GM23338 (cell line): ENCODE measurements around the gene PTBP2. TPM values are rescaled to one million over a fixed set of nuclear protein-coding genes. Genes with fewer than 3 reads are reported as not detected.

ENCODE experiments used
- ATAC-seq: fragments of 200-7000 bp; cut with Tn5 transposase; 3 replicates; pipeline ENCODE4 v1.9.1; 2020
- DNase-seq: peaks from one replicate; pipeline ENCODE4 v3.0.0-alpha.2; 2015; ENCODE audit warnings: low spot score
- H2AFZ ChIP-seq: fragments of 200-600 bp; sonication (generic); 2 replicates; pipeline ENCODE4 v1.8.0; 2016; ENCODE audit warnings: antibody characterized with exemption, mild to moderate bottlenecking, moderate library complexity
- H3F3A ChIP-seq: fragments of 200-600 bp; sonication (generic); replicated peaks from 2 replicates; pipeline ENCODE4 v1.8.0; 2017; ENCODE audit warnings: antibody characterized with exemption, mixed run types, low read depth
- H3K27ac ChIP-seq: fragments of 200-600 bp; sonication (generic); 2 replicates; pipeline ENCODE4 v1.6.1; 2016; ENCODE audit warnings: low read depth
- H3K27me3 ChIP-seq: fragments of 200-600 bp; sonication (generic); 2 replicates; pipeline ENCODE4 v1.8.0; 2016; ENCODE audit warnings: mild to moderate bottlenecking, mixed run types, moderate library complexity; ENCODE audit not compliant: insufficient read depth
- H3K36me3 ChIP-seq: fragments of 200-600 bp; sonication (generic); 2 replicates; pipeline ENCODE4 v1.8.0; 2016; ENCODE audit warnings: mild to moderate bottlenecking; ENCODE audit not compliant: insufficient read depth
- H3K4me1 ChIP-seq: fragments of 200-600 bp; sonication (generic); 2 replicates; pipeline ENCODE4 v1.8.0; 2016; ENCODE audit warnings: mild to moderate bottlenecking, moderate library complexity; ENCODE audit not compliant: insufficient read depth
- H3K4me2 ChIP-seq: fragments of 200-600 bp; sonication (generic); 2 replicates; pipeline ENCODE4 v1.7.1; 2017; ENCODE audit warnings: mixed run types
- H3K4me3 ChIP-seq: fragments of 200-600 bp; sonication (generic); 2 replicates; pipeline ENCODE4 v1.6.1; 2016; ENCODE audit warnings: mixed run types
- H3K79me2 ChIP-seq: fragments of 200-600 bp; sonication (generic); replicated peaks from 2 replicates; pipeline ENCODE4 v1.8.0; 2017; ENCODE audit warnings: mild to moderate bottlenecking; ENCODE audit not compliant: insufficient read depth
- H3K9me2 ChIP-seq: fragments of 200-600 bp; sonication (generic); 2 replicates; pipeline ENCODE4 v1.8.0; 2017; ENCODE audit not compliant: insufficient read depth
- H4K20me1 ChIP-seq: fragments of 200-600 bp; sonication (generic); replicated peaks from 2 replicates; pipeline ENCODE4 v1.8.0; 2017; ENCODE audit warnings: mild to moderate bottlenecking; ENCODE audit not compliant: insufficient read depth
- H3K27ac Mint-ChIP-seq: 2 replicates; pipeline ENCODE4 v1.8.0; 2020; ENCODE audit warnings: inconsistent platforms, mild to moderate bottlenecking, moderate library complexity, mixed read lengths
- H3K27me3 Mint-ChIP-seq: 3 replicates; pipeline ENCODE4 v1.8.0; 2022; ENCODE audit warnings: low read depth, mild to moderate bottlenecking, moderate library complexity, mixed read lengths, inconsistent platforms; ENCODE audit not compliant: insufficient read depth, poor library complexity
- H3K36me3 Mint-ChIP-seq: 3 replicates; pipeline ENCODE4 v1.8.0; 2021; ENCODE audit warnings: low read depth, mild to moderate bottlenecking, inconsistent platforms, moderate library complexity, mixed read lengths
- H3K4me1 Mint-ChIP-seq: 3 replicates; pipeline ENCODE4 v1.8.0; 2020; ENCODE audit warnings: mild to moderate bottlenecking, inconsistent platforms, mixed read lengths
- H3K4me3 Mint-ChIP-seq: 3 replicates; pipeline ENCODE4 v1.8.0; 2021; ENCODE audit warnings: moderate library complexity, mild to moderate bottlenecking, inconsistent platforms, mixed read lengths
- H3K9me3 Mint-ChIP-seq: 3 replicates; pipeline ENCODE4 v1.8.0; 2020; ENCODE audit warnings: moderate library complexity, mild to moderate bottlenecking, inconsistent platforms, mixed read lengths
- CREB1 ChIP-seq: fragments of 250-450 bp; sonication (Bioruptor Pico); IDR thresholded peaks from 2 replicates; pipeline ENCODE4 v1.5.0; 2020; ENCODE audit warnings: low read depth, mild to moderate bottlenecking, moderate library complexity
- EZH2 ChIP-seq: fragments of 200-600 bp; sonication (generic); IDR thresholded peaks from one replicate; pipeline ENCODE4 v1.8.0; 2017; ENCODE audit warnings: antibody characterized with exemption, mild to moderate bottlenecking, low read depth; ENCODE audit not compliant: unreplicated experiment
- EZH2phosphoT487 ChIP-seq: fragments of 200-600 bp; sonication (generic); IDR thresholded peaks from one replicate; pipeline ENCODE4 v1.8.1; 2018; ENCODE audit warnings: antibody characterized with exemption; ENCODE audit not compliant: unreplicated experiment
- JUNB ChIP-seq: IDR thresholded peaks from one replicate; pipeline ENCODE4 v1.6.1; 2016; ENCODE audit warnings: antibody characterized with exemption; ENCODE audit not compliant: unreplicated experiment
- NANOG ChIP-seq: IDR thresholded peaks from 2 replicates; pipeline ENCODE4 v1.6.1; 2016; ENCODE audit warnings: antibody characterized with exemption, borderline replicate concordance
- POLR2AphosphoS5 ChIP-seq: IDR thresholded peaks from 2 replicates; pipeline ENCODE4 v1.6.1; 2016; ENCODE audit warnings: antibody characterized with exemption, low read depth
- STAT1 ChIP-seq: IDR thresholded peaks from one replicate; pipeline ENCODE4 v1.6.1; 2016; ENCODE audit warnings: antibody characterized with exemption; ENCODE audit not compliant: unreplicated experiment
- ZNF114 ChIP-seq: fragments of 250-450 bp; sonication (Bioruptor Pico); IDR thresholded peaks from 2 replicates; pipeline ENCODE4 v1.5.0; 2020; ENCODE audit warnings: mild to moderate bottlenecking, moderate library complexity
- ZNF331 ChIP-seq: fragments of 250-450 bp; sonication (Bioruptor Pico); IDR thresholded peaks from 2 replicates; pipeline ENCODE4 v1.5.0; 2020; ENCODE audit warnings: low read depth, mild to moderate bottlenecking, moderate library complexity
- ZNF462 ChIP-seq: fragments of 250-450 bp; sonication (Bioruptor Pico); IDR thresholded peaks from 2 replicates; pipeline ENCODE4 v1.5.0; 2020; ENCODE audit warnings: mild to moderate bottlenecking, moderate library complexity
- polyA plus RNA-seq: library from polyadenylated mRNA; unstranded; fragments of >200 nt; fragmentation: Nextera tagmentation; extraction: Ambion mirVana; gene quantifications from 2 replicates; pipeline ENCODE4 v1.2.1, GENCODE V29; 2016
- total RNA-seq: library from RNA; depleted of rRNA; stranded (reverse); fragments of >200 nt; shearing (Covaris generic); gene quantifications from 2 replicates; pipeline ENCODE4 v1.2.3, GENCODE V29; 2014
- TF ChIP-seq, protein P1 (sequence below): IDR thresholded peaks from one replicate; pipeline ENCODE4 v1.6.1; 2018; ENCODE audit warnings: antibody characterized with exemption; ENCODE audit not compliant: unreplicated experiment
- TF ChIP-seq, protein P2 (sequence below), 2 experiments: fragments of 200-600 bp in 1 of 2; sonication (generic) in 1 of 2; conservative IDR thresholded peaks; 2 replicates each; pipeline versions ENCODE4 v1.5.1 to v1.6.1; 2016 to 2017; ENCODE audit warnings: antibody characterized with exemption in 2 of 2, low read depth in 2 of 2, mild to moderate bottlenecking in 2 of 2, moderate library complexity in 1 of 2
- TF ChIP-seq, protein P3 (sequence below): IDR thresholded peaks from 2 replicates; pipeline ENCODE4 v1.6.1; 2016; ENCODE audit warnings: antibody characterized with exemption

The PTBP2 gene
- total and polyA plus RNA-seq, 2 experiments from 2014 or later, result 50.2 to 108 TPM

DNA sequence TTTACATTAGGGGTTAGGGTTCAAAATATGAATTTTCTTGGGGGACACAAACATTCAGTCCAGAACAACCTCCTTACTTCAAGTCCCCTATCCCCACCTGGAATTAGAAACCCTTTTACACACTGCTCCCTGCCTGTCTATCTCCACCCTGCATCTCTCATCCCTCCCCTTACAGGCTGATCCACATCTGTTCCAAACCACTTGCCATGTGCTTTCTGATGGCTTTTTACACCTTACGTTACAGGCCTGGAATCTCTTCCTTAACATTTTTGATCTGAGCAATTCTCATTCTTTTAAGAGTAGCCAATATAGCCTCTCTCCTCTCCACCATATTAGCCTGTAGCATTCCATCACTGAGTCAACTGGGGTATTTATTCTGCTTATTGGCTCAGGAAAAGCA is 122.0 kb downstream of the PTBP2 start:
- Mint-ChIP-seq H3K36me3 (peaks cover 3% of the 10 kb centered on the region; the same call in 1 of the 3 replicates), H3K9me3 (no peaks in the 10 kb centered on the region; the same call in 1 of the 3 replicates), H3K4me3 (no peak overlapping the region), H3K27me3 (no peaks in the 10 kb centered on the region), H3K4me1 (peaks cover 2% of the 10 kb centered on the region), H3K27ac (no peak overlapping the region)
- Histone ChIP-seq H3K9me2 (peaks cover 4% of the 10 kb centered on the region; the same call in 1 of the 2 replicates), H3K4me1 (no peaks in the 10 kb centered on the region), H3F3A (no peaks in the 10 kb centered on the region), H3K4me3 (no peak overlapping the region), H4K20me1 (no peaks in the 10 kb centered on the region), H3K36me3 (no peaks in the 10 kb centered on the region), H2AFZ (peak overlapping the region; percentile 23; the same call in 1 of the 2 replicates), H3K27me3 (no peaks in the 10 kb centered on the region), H3K4me2 (no peak overlapping the region), H3K79me2 (no peaks in the 10 kb centered on the region), H3K27ac (no peak overlapping the region)
- DNase-seq (no peak), ATAC-seq (no peak)
- TF ChIP-seq NANOG, result no peak
- TF ChIP-seq, protein P1, sequence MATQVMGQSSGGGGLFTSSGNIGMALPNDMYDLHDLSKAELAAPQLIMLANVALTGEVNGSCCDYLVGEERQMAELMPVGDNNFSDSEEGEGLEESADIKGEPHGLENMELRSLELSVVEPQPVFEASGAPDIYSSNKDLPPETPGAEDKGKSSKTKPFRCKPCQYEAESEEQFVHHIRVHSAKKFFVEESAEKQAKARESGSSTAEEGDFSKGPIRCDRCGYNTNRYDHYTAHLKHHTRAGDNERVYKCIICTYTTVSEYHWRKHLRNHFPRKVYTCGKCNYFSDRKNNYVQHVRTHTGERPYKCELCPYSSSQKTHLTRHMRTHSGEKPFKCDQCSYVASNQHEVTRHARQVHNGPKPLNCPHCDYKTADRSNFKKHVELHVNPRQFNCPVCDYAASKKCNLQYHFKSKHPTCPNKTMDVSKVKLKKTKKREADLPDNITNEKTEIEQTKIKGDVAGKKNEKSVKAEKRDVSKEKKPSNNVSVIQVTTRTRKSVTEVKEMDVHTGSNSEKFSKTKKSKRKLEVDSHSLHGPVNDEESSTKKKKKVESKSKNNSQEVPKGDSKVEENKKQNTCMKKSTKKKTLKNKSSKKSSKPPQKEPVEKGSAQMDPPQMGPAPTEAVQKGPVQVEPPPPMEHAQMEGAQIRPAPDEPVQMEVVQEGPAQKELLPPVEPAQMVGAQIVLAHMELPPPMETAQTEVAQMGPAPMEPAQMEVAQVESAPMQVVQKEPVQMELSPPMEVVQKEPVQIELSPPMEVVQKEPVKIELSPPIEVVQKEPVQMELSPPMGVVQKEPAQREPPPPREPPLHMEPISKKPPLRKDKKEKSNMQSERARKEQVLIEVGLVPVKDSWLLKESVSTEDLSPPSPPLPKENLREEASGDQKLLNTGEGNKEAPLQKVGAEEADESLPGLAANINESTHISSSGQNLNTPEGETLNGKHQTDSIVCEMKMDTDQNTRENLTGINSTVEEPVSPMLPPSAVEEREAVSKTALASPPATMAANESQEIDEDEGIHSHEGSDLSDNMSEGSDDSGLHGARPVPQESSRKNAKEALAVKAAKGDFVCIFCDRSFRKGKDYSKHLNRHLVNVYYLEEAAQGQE, result no peak
- TF ChIP-seq ZNF462, result no peak
- no peak for TF ChIP-seq EZH2
- TF ChIP-seq JUNB, result no peak
- TF ChIP-seq ZNF331 (CRISPR knock-in tag), result no peak
- no peak for TF ChIP-seq STAT1
- TF ChIP-seq CREB1 (CRISPR knock-in tag), result no peak
- TF ChIP-seq ZNF114 (CRISPR knock-in tag), result no peak
- TF ChIP-seq, protein P2, sequence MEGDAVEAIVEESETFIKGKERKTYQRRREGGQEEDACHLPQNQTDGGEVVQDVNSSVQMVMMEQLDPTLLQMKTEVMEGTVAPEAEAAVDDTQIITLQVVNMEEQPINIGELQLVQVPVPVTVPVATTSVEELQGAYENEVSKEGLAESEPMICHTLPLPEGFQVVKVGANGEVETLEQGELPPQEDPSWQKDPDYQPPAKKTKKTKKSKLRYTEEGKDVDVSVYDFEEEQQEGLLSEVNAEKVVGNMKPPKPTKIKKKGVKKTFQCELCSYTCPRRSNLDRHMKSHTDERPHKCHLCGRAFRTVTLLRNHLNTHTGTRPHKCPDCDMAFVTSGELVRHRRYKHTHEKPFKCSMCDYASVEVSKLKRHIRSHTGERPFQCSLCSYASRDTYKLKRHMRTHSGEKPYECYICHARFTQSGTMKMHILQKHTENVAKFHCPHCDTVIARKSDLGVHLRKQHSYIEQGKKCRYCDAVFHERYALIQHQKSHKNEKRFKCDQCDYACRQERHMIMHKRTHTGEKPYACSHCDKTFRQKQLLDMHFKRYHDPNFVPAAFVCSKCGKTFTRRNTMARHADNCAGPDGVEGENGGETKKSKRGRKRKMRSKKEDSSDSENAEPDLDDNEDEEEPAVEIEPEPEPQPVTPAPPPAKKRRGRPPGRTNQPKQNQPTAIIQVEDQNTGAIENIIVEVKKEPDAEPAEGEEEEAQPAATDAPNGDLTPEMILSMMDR (conservative IDR thresholded peaks at IDR 0.05; ENCODE audit: low read depth in 2 of 2), result no peak
- TF ChIP-seq, protein P3, sequence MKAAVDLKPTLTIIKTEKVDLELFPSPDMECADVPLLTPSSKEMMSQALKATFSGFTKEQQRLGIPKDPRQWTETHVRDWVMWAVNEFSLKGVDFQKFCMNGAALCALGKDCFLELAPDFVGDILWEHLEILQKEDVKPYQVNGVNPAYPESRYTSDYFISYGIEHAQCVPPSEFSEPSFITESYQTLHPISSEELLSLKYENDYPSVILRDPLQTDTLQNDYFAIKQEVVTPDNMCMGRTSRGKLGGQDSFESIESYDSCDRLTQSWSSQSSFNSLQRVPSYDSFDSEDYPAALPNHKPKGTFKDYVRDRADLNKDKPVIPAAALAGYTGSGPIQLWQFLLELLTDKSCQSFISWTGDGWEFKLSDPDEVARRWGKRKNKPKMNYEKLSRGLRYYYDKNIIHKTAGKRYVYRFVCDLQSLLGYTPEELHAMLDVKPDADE, result no peak
- no peak for TF ChIP-seq EZH2phosphoT487
- TF ChIP-seq POLR2AphosphoS5, result no peak
